SU-DHL-6 (cell line): ENCODE measurements around the gene ARL8B.

Experiments used
- H2AFZ ChIP-seq: fragments of 200-600 bp; sonication (generic); 2 replicates; pipeline ENCODE4 v1.6.1; 2014; ENCODE audit warnings: low read depth, mild to moderate bottlenecking, moderate library complexity, mixed read lengths, antibody characterized with exemption, low read length; ENCODE audit not compliant: severe bottlenecking
- H3F3A ChIP-seq: fragments of 200-600 bp; shearing (Covaris generic); 2 replicates; pipeline ENCODE4 v1.6.0; 2016; ENCODE audit warnings: antibody characterized with exemption, mild to moderate bottlenecking; ENCODE audit not compliant: insufficient read depth
- H3K27ac ChIP-seq: fragments of 200-600 bp; sonication (generic); 2 replicates; pipeline ENCODE4 v1.5.1; 2016; ENCODE audit warnings: low read depth, mild to moderate bottlenecking, low read length, moderate library complexity, mixed read lengths
- H3K27me3 ChIP-seq: fragments of 200-600 bp; sonication (generic), shearing (Covaris generic); 2 replicates; pipeline ENCODE4 v1.6.0; 2014; ENCODE audit warnings: mild to moderate bottlenecking, low read length
- H3K36me3 ChIP-seq: fragments of 200-600 bp; sonication (generic); 2 replicates; pipeline ENCODE4 v1.6.1; 2014; ENCODE audit warnings: mild to moderate bottlenecking, low read length, mixed read lengths
- H3K4me2 ChIP-seq: fragments of 300-600, 200-600 bp; shearing (Covaris generic), sonication (generic); 2 replicates; pipeline ENCODE4 v1.6.0; 2014; ENCODE audit warnings: low read length, low read depth, mild to moderate bottlenecking; ENCODE audit not compliant: poor library complexity, severe bottlenecking
- H3K4me3 ChIP-seq: fragments of 200-600 bp; sonication (generic); 2 replicates; pipeline ENCODE4 v1.5.1; 2014; ENCODE audit warnings: antibody characterized with exemption, low read length, mild to moderate bottlenecking, mixed read lengths; ENCODE audit not compliant: insufficient read depth, poor library complexity, severe bottlenecking
- H3K79me2 ChIP-seq: fragments of 200-600 bp; sonication (generic); 2 replicates; pipeline ENCODE4 v1.6.1; 2014; ENCODE audit warnings: mild to moderate bottlenecking, low read length, moderate library complexity; ENCODE audit not compliant: insufficient read depth
- H3K9ac ChIP-seq: fragments of 200-600 bp; sonication (generic); 2 replicates; pipeline ENCODE4 v1.7.0; 2014; ENCODE audit warnings: mild to moderate bottlenecking, low read length
- H3K9me2 ChIP-seq: fragments of 200-600 bp; sonication (generic); replicated peaks from 2 replicates; pipeline ENCODE4 v1.6.1; 2014; ENCODE audit warnings: low read length; ENCODE audit not compliant: insufficient read depth
- H3K9me3 ChIP-seq: fragments of 200-600 bp; sonication (generic); 2 replicates; pipeline ENCODE4 v1.6.1; 2014; ENCODE audit warnings: low read length, mixed read lengths; ENCODE audit not compliant: insufficient read depth
- H4K20me1 ChIP-seq: fragments of 200-600 bp; sonication (generic); 2 replicates; pipeline ENCODE4 v1.6.1; 2014; ENCODE audit warnings: low read depth, mild to moderate bottlenecking, antibody characterized with exemption, low read length, moderate library complexity, mixed read lengths
- CTCF ChIP-seq: fragments of 200-600 bp; sonication (generic); IDR thresholded peaks from one replicate; pipeline ENCODE4 v1.5.1; 2017; ENCODE audit warnings: antibody characterized with exemption, mild to moderate bottlenecking, low read length, moderate library complexity; ENCODE audit not compliant: insufficient read depth, poor library complexity, severe bottlenecking
- EZH2phosphoT487 ChIP-seq: fragments of 200-600 bp; sonication (generic), shearing (Covaris generic); conservative IDR thresholded peaks from 2 replicates; pipeline ENCODE4 v1.6.1; 2018; ENCODE audit warnings: mild to moderate bottlenecking, antibody characterized with exemption, low read length, moderate library complexity, mixed read lengths

The ARL8B gene

GRCh38 chr3:5227812-5228211 is 105.7 kb downstream of the ARL8B start:
- H3K9me2 ChIP-seq = no peaks in the 10 kb centered on the region
- no peak overlapping the region for H3K9ac ChIP-seq
- H3F3A ChIP-seq = peaks cover 8% of the 10 kb centered on the region
- no peaks in the 10 kb centered on the region for H3K36me3 ChIP-seq
- TF ChIP-seq EZH2phosphoT487 (no peak), CTCF (no peak)
- H3K27me3 ChIP-seq = no peaks in the 10 kb centered on the region
- H3K4me3 ChIP-seq = no peak overlapping the region
- no peak overlapping the region for H2AFZ ChIP-seq
- no peak overlapping the region for H3K27ac ChIP-seq
- no peak overlapping the region for H3K4me2 ChIP-seq
- no peaks in the 10 kb centered on the region for H4K20me1 ChIP-seq
- H3K9me3 ChIP-seq = no peaks in the 10 kb centered on the region
- H3K79me2 ChIP-seq = no peaks in the 10 kb centered on the region

- Histone ChIP-seq H3K4me3 (no peak overlapping the region), H3K27ac (no peak overlapping the region), H3K9me2 (no peaks in the 10 kb centered on the region), H3K36me3 (no peaks in the 10 kb centered on the region), H3K4me2 (no peak overlapping the region), H3F3A (no peaks in the 10 kb centered on the region), H3K79me2 (no peaks in the 10 kb centered on the region), H3K9ac (no peak overlapping the region), H2AFZ (no peak overlapping the region), H3K9me3 (no peaks in the 10 kb centered on the region), H4K20me1 (no peaks in the 10 kb centered on the region), H3K27me3 (no peaks in the 10 kb centered on the region)
- TF ChIP-seq CTCF = no peak
- no peak for TF ChIP-seq EZH2phosphoT487
These were observed 107.3 kb downstream of the ARL8B start for GRCh38 chr3:5229414-5229813.
